ENCODE data around the gene SPINK4.

SPINK4 gene

GRCh38 chr9:33267151-33267767 lies 27.3 kb downstream of the SPINK4 start:
- TF ChIP-seq CTCF (IDR thresholded peaks at IDR 0.05; ENCODE audit: control extremely low read depth, extremely low read depth, low read depth, missing control alignments) = no peak
- ChIA-PET CTCF (interaction anchor here (1.1 to 1.6 kb wide), 2 partner anchors 20 kb away, joined by 3 to 6 read pairs; no protein-coding TSS in a partner anchor), POLR2A (no interaction called here)
- no peak for DNase-seq (ENCODE audit: extremely low spot score)

- TF ChIP-seq CTCF (IDR thresholded peaks at IDR 0.05; ENCODE audit: control extremely low read depth, extremely low read depth, low read depth, missing control alignments) = no peak
- DNase-seq (ENCODE audit: extremely low spot score) = no peak
- POLR2A ChIA-PET = no interaction called here
- CTCF ChIA-PET = interaction anchor here (1.6 kb wide), 1 partner anchor 13 kb away, joined by 7 read pairs; no protein-coding TSS in a partner anchor
These were observed 30.2 kb downstream of the SPINK4 start for GRCh38 chr9:33270146-33270545.

- ChIA-PET POLR2A (no interaction called here), CTCF (interaction anchor here (4.8 kb wide), 1 partner anchor 13 kb away, joined by 53 read pairs; no protein-coding TSS in a partner anchor)
- no peak for TF ChIP-seq CTCF (IDR thresholded peaks at IDR 0.05; ENCODE audit: control extremely low read depth, extremely low read depth, low read depth, missing control alignments)
- no peak for DNase-seq (ENCODE audit: extremely low spot score)
These were observed 32.1 kb downstream of the SPINK4 start for GRCh38 chr9:33272061-33272460.

GRCh38 chr9:33273266-33273971 lies 33.5 kb downstream of the SPINK4 start:
- no peak for TF ChIP-seq CTCF (IDR thresholded peaks at IDR 0.05; ENCODE audit: control extremely low read depth, extremely low read depth, low read depth, missing control alignments)
- ChIA-PET CTCF (interaction anchor here (1.4 to 4.8 kb wide), 3 partner anchors 12 to 30 kb away, joined by 4 to 53 read pairs (median 4); no protein-coding TSS in a partner anchor), POLR2A (interaction anchor here (0.6 to 0.9 kb wide), 2 partner anchors 184 to 248 kb away, joined by 3 to 4 read pairs; partner anchors contain the start of gene DNAJA1)
- DNase-seq (ENCODE audit: extremely low spot score) = no peak

- no peak for TF ChIP-seq CTCF (IDR thresholded peaks at IDR 0.05; ENCODE audit: control extremely low read depth, extremely low read depth, low read depth, missing control alignments)
- POLR2A ChIA-PET = interaction anchor here (0.6 kb wide), 1 partner anchor 244 kb away, joined by 3 read pairs; no protein-coding TSS in a partner anchor
- CTCF ChIA-PET = interaction anchor here (1.4 to 4.8 kb wide), 3 partner anchors 11 to 31 kb away, joined by 4 to 53 read pairs (median 4); no protein-coding TSS in a partner anchor
- DNase-seq (ENCODE audit: extremely low spot score) = no peak
These were observed 34.0 kb downstream of the SPINK4 start for GRCh38 chr9:33273972-33274328.

- no peak for TF ChIP-seq CTCF (IDR thresholded peaks at IDR 0.05; ENCODE audit: control extremely low read depth, extremely low read depth, low read depth, missing control alignments)
- POLR2A ChIA-PET = interaction anchor here (2.3 kb wide), 1 partner anchor 13 kb away, joined by 14 read pairs; the partner anchor contains the start of gene NFX1
- DNase-seq (ENCODE audit: extremely low spot score) = peak; percentile 18
- CTCF ChIA-PET = interaction anchor here (1.8 kb wide), 1 partner anchor 9 kb away, joined by 5 read pairs; no protein-coding TSS in a partner anchor
These were observed 37.5 kb downstream of the SPINK4 start for GRCh38 chr9:33277484-33277883.

Data from GM10248 (cell line).